ENCODE data around the gene AGAP2. TPM values are rescaled to one million over a fixed set of nuclear protein-coding genes. Genes with fewer than 3 reads are reported as not detected.

Gene AGAP2
- total and polyA plus RNA-seq, 2 of the 13 experiments (the other 11 are each of a cell fraction or from before 2014, with no cell fraction given), result 0.38 to 0.45 TPM

DNA sequence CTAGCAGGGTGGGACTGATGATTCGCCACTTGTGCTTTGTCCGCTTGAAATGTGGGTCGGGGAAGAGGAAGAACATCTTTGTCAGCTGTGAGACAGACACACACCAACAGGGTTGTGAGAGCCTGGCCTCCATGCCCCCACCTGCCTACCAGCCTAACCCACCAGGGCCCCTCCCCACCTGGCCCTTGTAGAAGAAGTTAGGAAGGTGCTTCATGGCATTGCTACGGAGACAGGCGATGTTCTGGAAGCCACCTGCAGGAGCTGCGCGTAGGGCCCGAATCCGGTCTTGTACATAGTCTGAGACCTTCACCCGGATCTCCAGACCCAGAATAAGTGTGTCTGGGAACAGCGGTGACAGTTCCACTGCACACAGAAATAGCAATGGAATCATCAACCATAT, 31.1 kb upstream of the AGAP2 start:
- Histone ChIP-seq H3K27me3 (ENCODE audit: control insufficient read depth in 1 of 2, insufficient read depth in 2 of 2, low read length in 2 of 2) (peaks cover 0 to 6% of the 10 kb centered on the region in 2 experiments; a peak in 2 of 5 replicates), H3K4me2 (ENCODE audit: low read depth, low read length) (no peak overlapping the region), H3K4me3 (replicated peaks in 1 of 3; ENCODE audit: insufficient read depth in 1 of 3, low read depth in 2 of 3, low read length in 3 of 3) (no peak overlapping the region), H3K27ac (ENCODE audit: extremely low read length, insufficient read depth, low read length) (no peak overlapping the region), H3K9ac (ENCODE audit: insufficient read depth, low read depth, low read length) (no peak overlapping the region), H2AFZ (ENCODE audit: low read length) (no peak overlapping the region), H4K20me1 (ENCODE audit: insufficient read depth, low read length) (no peaks in the 10 kb centered on the region), H3K9me3 (ENCODE audit: low read length) (no peaks in the 10 kb centered on the region), H3K79me2 (ENCODE audit: insufficient read depth, low read length) (peaks cover 17% of the 10 kb centered on the region), H3K36me3 (replicated peaks in 1 of 2; ENCODE audit: control insufficient read depth in 1 of 2, insufficient read depth in 2 of 2, low read length in 2 of 2) (peaks cover 14 to 18% of the 10 kb centered on the region in 2 experiments), H3K4me1 (ENCODE audit: insufficient read depth, low read length) (peaks cover 43% of the 10 kb centered on the region)
- ATAC-seq (no peak), FAIRE-seq (no peak), DNase-seq (ENCODE audit: low spot score) (no peak)
- intact Hi-C loops (cut with micrococcal nuclease; ENCODE audit: unreplicated experiment), result no loop called here
- WGBS (ENCODE audit: low lambda C conversion rate), result 94% methylated on average over 10 of the region's 11 CpGs
- no TSS peak for BruUV-seq (replicated peaks)
- in situ Hi-C loops (cut with HindIII; ENCODE audit: extremely low pct_ligation_motif_present, low pct_unique_long_range_greater_than_20kb), result no loop called here
- ChIA-PET POLR2A (no interaction called here), CTCF (ENCODE audit: low intra/inter-chr PET ratio, low total read pairs) (no interaction called here)
- TF ChIP-seq POLR2A (IDR thresholded peaks at IDR 0.05; ENCODE audit: insufficient read depth in 1 of 2, low read depth in 2 of 2, low read length in 2 of 2), result peak in 1 of 2 experiments; percentile 28; a peak in 1 of 4 replicates
- TF ChIP-seq ZFX (CRISPR knock-in tag; IDR thresholded peaks at IDR 0.05; ENCODE audit: low read depth), result no peak

DNA sequence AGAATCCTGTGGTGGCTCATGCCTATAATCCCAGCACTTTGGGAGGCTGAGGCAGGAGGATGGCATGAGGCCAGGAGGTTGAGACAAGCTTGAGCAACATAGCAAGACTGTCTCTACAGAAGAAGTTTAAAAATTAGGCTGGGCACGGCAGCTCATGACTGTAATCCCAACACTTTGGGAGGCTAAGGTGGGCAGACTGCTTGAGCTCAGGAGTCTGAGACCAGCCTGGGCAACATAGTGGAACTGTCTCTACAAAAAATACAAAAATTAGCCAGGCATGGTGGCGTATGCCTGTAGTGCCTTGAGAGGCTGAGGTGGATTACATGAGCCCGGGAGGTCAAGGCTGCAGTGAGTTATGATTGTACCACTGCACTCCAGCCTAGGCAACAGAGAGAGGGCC, 29.3 kb upstream of the AGAP2 start:
- CTCF ChIA-PET (ENCODE audit: low intra/inter-chr PET ratio, low total read pairs), result no interaction called here

More for the DNA sequence above, 29.3 kb upstream of the AGAP2 start:
- POLR2A ChIA-PET, result no interaction called here
- BruUV-seq (replicated peaks), result no TSS peak
- ATAC-seq (no peak), DNase-seq (ENCODE audit: low spot score) (no peak), FAIRE-seq (no peak)
- Histone ChIP-seq H3K36me3 (replicated peaks in 1 of 2; ENCODE audit: control insufficient read depth in 1 of 2, insufficient read depth in 2 of 2, low read length in 2 of 2) (peaks cover 14 to 18% of the 10 kb centered on the region in 2 experiments), H3K9ac (ENCODE audit: insufficient read depth, low read depth, low read length) (no peak overlapping the region), H3K9me3 (ENCODE audit: low read length) (no peaks in the 10 kb centered on the region), H3K27ac (ENCODE audit: extremely low read length, insufficient read depth, low read length) (no peak overlapping the region), H4K20me1 (ENCODE audit: insufficient read depth, low read length) (no peaks in the 10 kb centered on the region), H2AFZ (ENCODE audit: low read length) (no peak overlapping the region), H3K4me2 (ENCODE audit: low read depth, low read length) (no peak overlapping the region), H3K4me1 (ENCODE audit: insufficient read depth, low read length) (peaks cover 36% of the 10 kb centered on the region), H3K27me3 (ENCODE audit: control insufficient read depth in 1 of 2, insufficient read depth in 2 of 2, low read length in 2 of 2) (peaks cover 0 to 6% of the 10 kb centered on the region in 2 experiments; a peak in 2 of 5 replicates), H3K79me2 (ENCODE audit: insufficient read depth, low read length) (peaks cover 14% of the 10 kb centered on the region), H3K4me3 (replicated peaks in 1 of 3; ENCODE audit: insufficient read depth in 1 of 3, low read depth in 2 of 3, low read length in 3 of 3) (no peak overlapping the region)
- TF ChIP-seq ZNF451 (CRISPR knock-in tag; IDR thresholded peaks at IDR 0.05) (no peak), ELF3 (CRISPR knock-in tag; IDR thresholded peaks at IDR 0.05) (no peak), KLF6 (CRISPR knock-in tag; IDR thresholded peaks at IDR 0.05) (no peak), ZNF367 (CRISPR knock-in tag; IDR thresholded peaks at IDR 0.05; ENCODE audit: borderline replicate concordance) (no peak), ZNF337 (CRISPR knock-in tag; IDR thresholded peaks at IDR 0.05; ENCODE audit: borderline replicate concordance, low read depth) (no peak), MYC (CRISPR knock-in tag; IDR thresholded peaks at IDR 0.05; ENCODE audit: borderline replicate concordance) (no peak), ZNF556 (CRISPR knock-in tag; IDR thresholded peaks at IDR 0.05; ENCODE audit: borderline replicate concordance) (no peak), CREB1 (IDR thresholded peaks at IDR 0.05) (no peak), CREB1 (CRISPR knock-in tag; IDR thresholded peaks at IDR 0.05) (no peak)
- intact Hi-C loops (cut with micrococcal nuclease; ENCODE audit: unreplicated experiment) (no loop called here), in situ Hi-C loops (cut with HindIII; ENCODE audit: extremely low pct_ligation_motif_present, low pct_unique_long_range_greater_than_20kb) (no loop called here)
- WGBS (ENCODE audit: low lambda C conversion rate), result 88% methylated on average over 3 of the region's 3 CpGs
